ENCODE results near the gene TRPV3. TPM values are rescaled to one million over a fixed set of nuclear protein-coding genes. Genes with fewer than 3 reads are reported as not detected.
"Not testable (repeated sequence)": the region's sequence is repeated elsewhere in the genome, so short reads cannot be mapped to it uniquely, and the experiment has no call there.

The TRPV3 gene
- 0.71 and 1.3 TPM in 2 replicates for total RNA-seq (2014; rRNA removed)
- polyA plus RNA-seq (2012): 0.26 TPM

GRCh38 chr17:3557768-3558583 is at the start of gene TRPV3:
TRPV3 (minus strand) TSS chr17:3557812; CDS start chr17:3554850, 2,962 bp downstream.
- peak; percentile 41 for DNase-seq (ENCODE audit: low read depth)

GRCh38 chr17:3603870-3604259 is 46.3 kb upstream of the TRPV3 start:
- no peak for DNase-seq (ENCODE audit: low read depth)

- peak; percentile 50 for DNase-seq (ENCODE audit: low read depth)
Measured at GRCh38 chr17:3603119-3603869, 45.7 kb upstream of the TRPV3 start.

- peak; percentile 18 for DNase-seq (ENCODE audit: low read depth)
Measured at GRCh38 chr17:3602499-3602898, 44.9 kb upstream of the TRPV3 start.

GRCh38 chr17:3600529-3601205 is 43.1 kb upstream of the TRPV3 start:
- DNase-seq (ENCODE audit: low read depth): no peak

GRCh38 chr17:3598078-3598477 is 40.5 kb upstream of the TRPV3 start:
- DNase-seq (ENCODE audit: low read depth): no peak

- no peak for DNase-seq (ENCODE audit: low read depth)
Measured at GRCh38 chr17:3596804-3597464, 39.3 kb upstream of the TRPV3 start.

GRCh38 chr17:3594976-3595375 is 37.4 kb upstream of the TRPV3 start:
- no peak for DNase-seq (ENCODE audit: low read depth)

- DNase-seq (ENCODE audit: low read depth): peak; percentile 13
Measured at GRCh38 chr17:3594051-3594800, 36.6 kb upstream of the TRPV3 start.

- DNase-seq (ENCODE audit: low read depth): no peak
Measured at GRCh38 chr17:3593384-3593783, 35.8 kb upstream of the TRPV3 start.

- no peak for DNase-seq (ENCODE audit: low read depth)
Measured at GRCh38 chr17:3592216-3592860, 34.7 kb upstream of the TRPV3 start.

GRCh38 chr17:3590768-3591167 is 33.2 kb upstream of the TRPV3 start:
- DNase-seq (ENCODE audit: low read depth): no peak

GRCh38 chr17:3590231-3590630 is 32.6 kb upstream of the TRPV3 start:
- no peak for DNase-seq (ENCODE audit: low read depth)

- no peak for DNase-seq (ENCODE audit: low read depth)
Measured at GRCh38 chr17:3589784-3590183, 32.2 kb upstream of the TRPV3 start.

- no peak for DNase-seq (ENCODE audit: low read depth)
Measured at GRCh38 chr17:3585826-3586225, 28.2 kb upstream of the TRPV3 start.

GRCh38 chr17:3583456-3583855 is 25.8 kb upstream of the TRPV3 start:
- DNase-seq (ENCODE audit: low read depth): no peak

GRCh38 chr17:3582915-3583314 is 25.3 kb upstream of the TRPV3 start:
- no peak for DNase-seq (ENCODE audit: low read depth)

GRCh38 chr17:3578667-3579066 is 21.1 kb upstream of the TRPV3 start:
- not testable (repeated sequence) for DNase-seq (ENCODE audit: low read depth)

- DNase-seq (ENCODE audit: low read depth): no peak
Measured at GRCh38 chr17:3576970-3577369, 19.4 kb upstream of the TRPV3 start.

- peak; percentile 51 for DNase-seq (ENCODE audit: low read depth)
Measured at GRCh38 chr17:3575511-3575910, 17.9 kb upstream of the TRPV3 start.
